AG04450 (cell line): ENCODE data around the gene SLC5A9. TPM values are rescaled to one million over a fixed set of nuclear protein-coding genes. Genes with fewer than 3 reads are reported as not detected.
"Not testable (repeated sequence)": the region's sequence is repeated elsewhere in the genome, so short reads cannot be mapped to it uniquely, and the experiment has no call there.

Source experiments
- CTCF ChIA-PET: fragments of 300-600, 350-600 bp; formaldehyde crosslinking; extraction: SDS; loops from one replicate; lab custom pipeline; 2022; ENCODE audit warnings: antibody characterized with exemption, inconsistent platforms; lab: Charles Lee
- POLR2A ChIA-PET: fragments of 350-600 bp; formaldehyde crosslinking; extraction: SDS; loops from one replicate; lab custom pipeline; 2021; ENCODE audit warnings: antibody characterized with exemption, inconsistent platforms; lab: Yijun Ruan, JAX
- DNase-seq: peaks from one replicate; pipeline ENCODE4 v3.0.0-alpha.2; 2011; ENCODE audit warnings: low read depth, low spot score
- H3K27ac ChIP-seq: one replicate; pipeline ENCODE4 v1.5.1; 2012; ENCODE audit warnings: low read depth, low read length, control low read depth
- H3K27me3 ChIP-seq: one replicate; pipeline ENCODE4 v1.6.0; 2012; ENCODE audit warnings: low read length; ENCODE audit not compliant: control insufficient read depth, insufficient read depth
- H3K4me3 ChIP-seq: 2 replicates; pipeline ENCODE4 v1.5.1; 2011; ENCODE audit warnings: mild to moderate bottlenecking, low read depth, low read length, control low read depth
- H3K9me3 ChIP-seq: 2 replicates; pipeline ENCODE4 v1.5.1; 2012; ENCODE audit warnings: low read length; ENCODE audit not compliant: control insufficient read depth, insufficient read depth
- polyA plus RNA-seq: library from polyadenylated mRNA; depleted of rRNA; stranded (reverse); fragments of >200 nt; gene quantifications from 2 replicates; pipeline ENCODE4 v1.2.3, GENCODE V29; 2011; rRNA removed
- TF ChIP-seq, protein P1 (sequence below): IDR thresholded peaks from 2 replicates; pipeline ENCODE4 v1.5.1; 2011; ENCODE audit warnings: low read depth, low read length, control low read depth, inconsistent platforms

Gene SLC5A9
- polyA plus RNA-seq, 1 experiment: not detected

DNA sequence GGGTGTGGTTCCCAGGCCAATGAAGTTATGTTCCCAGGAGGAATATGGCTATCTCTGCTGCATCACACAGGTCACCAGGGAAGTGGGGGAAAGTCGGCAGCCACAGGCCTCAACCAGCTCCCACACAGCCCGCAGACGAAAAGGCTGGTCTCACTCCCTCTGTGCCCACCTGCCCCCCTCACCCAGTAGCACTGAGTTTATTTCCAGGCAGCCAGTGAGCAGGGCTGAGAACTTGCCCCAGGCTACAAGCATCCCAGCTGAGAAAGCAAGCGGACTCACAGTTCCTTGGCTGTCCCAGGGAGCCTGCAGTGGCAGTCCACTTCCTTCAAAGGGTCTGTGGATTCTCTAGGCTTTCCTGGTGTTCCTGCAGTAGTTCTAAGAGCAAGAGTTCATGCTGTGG is 68.9 kb downstream of the SLC5A9 start:
- Histone ChIP-seq H3K4me3 (no peak overlapping the region), H3K9me3 (no peaks in the 10 kb centered on the region), H3K27ac (no peak overlapping the region), H3K27me3 (no peaks in the 10 kb centered on the region)
- DNase-seq: no peak
- TF ChIP-seq, protein P1, sequence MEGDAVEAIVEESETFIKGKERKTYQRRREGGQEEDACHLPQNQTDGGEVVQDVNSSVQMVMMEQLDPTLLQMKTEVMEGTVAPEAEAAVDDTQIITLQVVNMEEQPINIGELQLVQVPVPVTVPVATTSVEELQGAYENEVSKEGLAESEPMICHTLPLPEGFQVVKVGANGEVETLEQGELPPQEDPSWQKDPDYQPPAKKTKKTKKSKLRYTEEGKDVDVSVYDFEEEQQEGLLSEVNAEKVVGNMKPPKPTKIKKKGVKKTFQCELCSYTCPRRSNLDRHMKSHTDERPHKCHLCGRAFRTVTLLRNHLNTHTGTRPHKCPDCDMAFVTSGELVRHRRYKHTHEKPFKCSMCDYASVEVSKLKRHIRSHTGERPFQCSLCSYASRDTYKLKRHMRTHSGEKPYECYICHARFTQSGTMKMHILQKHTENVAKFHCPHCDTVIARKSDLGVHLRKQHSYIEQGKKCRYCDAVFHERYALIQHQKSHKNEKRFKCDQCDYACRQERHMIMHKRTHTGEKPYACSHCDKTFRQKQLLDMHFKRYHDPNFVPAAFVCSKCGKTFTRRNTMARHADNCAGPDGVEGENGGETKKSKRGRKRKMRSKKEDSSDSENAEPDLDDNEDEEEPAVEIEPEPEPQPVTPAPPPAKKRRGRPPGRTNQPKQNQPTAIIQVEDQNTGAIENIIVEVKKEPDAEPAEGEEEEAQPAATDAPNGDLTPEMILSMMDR: no peak
- CTCF ChIA-PET: no interaction called here
- POLR2A ChIA-PET: no interaction called here

DNA sequence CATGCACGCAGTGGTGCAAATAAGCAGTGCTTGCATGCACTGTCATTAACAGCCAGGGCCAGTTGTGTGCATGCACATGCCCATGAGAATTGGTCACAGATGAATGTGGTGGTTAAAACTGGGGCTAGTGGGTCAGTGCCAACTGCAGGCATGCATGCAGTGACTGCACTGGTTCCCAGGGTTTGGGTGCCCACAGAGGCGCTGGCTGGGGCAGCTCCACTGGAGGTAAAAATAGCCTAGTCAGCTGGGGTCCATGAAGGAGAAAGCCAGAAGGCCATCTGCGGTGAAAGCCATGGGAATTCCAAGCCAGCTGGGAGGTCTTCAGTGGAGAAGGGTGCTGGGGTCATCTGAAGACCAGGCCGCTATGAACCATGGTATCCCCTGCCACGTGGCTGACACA is 70.2 kb downstream of the SLC5A9 start:
- H3K9me3 ChIP-seq: no peaks in the 10 kb centered on the region
- H3K27me3 ChIP-seq: no peaks in the 10 kb centered on the region
- TF ChIP-seq, protein P1: no peak
- CTCF ChIA-PET: interaction anchor here (0.8 kb wide), 1 partner anchor 205 kb away, joined by 4 read pairs; no protein-coding TSS in a partner anchor
- H3K4me3 ChIP-seq: no peak overlapping the region
- DNase-seq: no peak
- POLR2A ChIA-PET: no interaction called here
- H3K27ac ChIP-seq: no peak overlapping the region

GRCh38 chr1:48294094-48294493 is 71.6 kb downstream of the SLC5A9 start:
- DNase-seq, H3K27me3 ChIP-seq, H3K9me3 ChIP-seq, H3K4me3 ChIP-seq, POLR2A ChIA-PET, H3K27ac ChIP-seq, CTCF ChIA-PET: not testable (repeated sequence)

DNA sequence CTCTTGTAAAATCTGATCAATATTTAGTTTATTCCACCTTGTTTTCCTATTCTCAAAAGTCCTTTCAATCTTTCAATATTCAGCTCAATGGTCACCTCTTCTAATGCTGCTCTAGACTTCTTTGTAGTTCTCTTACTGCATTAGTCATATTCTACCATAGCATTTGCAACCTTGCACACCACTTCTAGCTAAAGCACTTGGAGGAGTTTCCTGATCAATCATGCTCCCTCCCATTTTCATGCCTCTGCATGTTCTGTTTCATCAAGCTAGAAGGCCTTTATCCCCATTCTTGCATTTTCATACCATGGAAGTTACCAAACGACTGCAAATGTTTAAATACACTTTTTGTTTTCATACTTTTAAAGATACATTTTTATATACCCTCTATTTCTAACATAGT is 72.1 kb downstream of the SLC5A9 start:
- DNase-seq: no peak

More for the DNA sequence above, 72.1 kb downstream of the SLC5A9 start:
- POLR2A ChIA-PET: no interaction called here
- Histone ChIP-seq H3K4me3 (no peak overlapping the region), H3K27ac (no peak overlapping the region), H3K9me3 (no peaks in the 10 kb centered on the region), H3K27me3 (no peaks in the 10 kb centered on the region)
- TF ChIP-seq, protein P1: no peak
- CTCF ChIA-PET: no interaction called here

Other genes with a start within 250 kb of the SLC5A9 start
- not detected in 2 replicates for gene TRABD2B, start 225.3 kb upstream of the SLC5A9 start, polyA plus RNA-seq
- gene SPATA6, start 249.5 kb downstream of the SLC5A9 start, polyA plus RNA-seq: 4.6 and 6.1 TPM in 2 replicates